Epithelial cell of esophagus (primary cell): ENCODE measurements around the gene DDX46.
"Not testable (repeated sequence)": the region's sequence is repeated elsewhere in the genome, so short reads cannot be mapped to it uniquely, and the experiment has no call there.

Source experiments
- DNase-seq: peaks from one replicate; pipeline ENCODE4 v3.0.0; 2010; ENCODE audit warnings: low read depth
- H3K4me3 ChIP-seq: 2 replicates; pipeline ENCODE4 v1.5.1; 2011; ENCODE audit warnings: mild to moderate bottlenecking, low read length, control low read depth
- CTCF ChIP-seq: IDR thresholded peaks from 2 replicates; pipeline ENCODE4 v1.5.1; 2011; ENCODE audit warnings: low read depth, mild to moderate bottlenecking, low read length, control low read depth, inconsistent platforms; ENCODE audit not compliant: insufficient read depth; ENCODE audit errors: missing control alignments

DDX46 gene

GRCh38 chr5:134824681-134825080 is 66.1 kb downstream of the DDX46 start:
- no peak for DNase-seq
- no peak for TF ChIP-seq CTCF

GRCh38 chr5:134825212-134825611 is 66.6 kb downstream of the DDX46 start:
- TF ChIP-seq CTCF: no peak
- H3K4me3 ChIP-seq: no peak overlapping the region
- no peak for DNase-seq

More at GRCh38 chr5:134824681-134825080, 66.1 kb downstream of the DDX46 start:
- no peak overlapping the region for H3K4me3 ChIP-seq

- DNase-seq: no peak
- H3K4me3 ChIP-seq: no peak overlapping the region
- TF ChIP-seq CTCF: no peak
These were observed 74.9 kb downstream of the DDX46 start for GRCh38 chr5:134833340-134834032.

- TF ChIP-seq CTCF: no peak
- no peak overlapping the region for H3K4me3 ChIP-seq
These were observed 77.0 kb downstream of the DDX46 start for GRCh38 chr5:134835623-134836022.

GRCh38 chr5:134837530-134838181 is 79.1 kb downstream of the DDX46 start:
- no peak for TF ChIP-seq CTCF

More at GRCh38 chr5:134835623-134836022, 77.0 kb downstream of the DDX46 start:
- no peak for DNase-seq

GRCh38 chr5:134838361-134838760 is 79.8 kb downstream of the DDX46 start:
- not testable (repeated sequence) for DNase-seq, H3K4me3 ChIP-seq

More at GRCh38 chr5:134837530-134838181, 79.1 kb downstream of the DDX46 start:
- no peak for DNase-seq
- H3K4me3 ChIP-seq: no peak overlapping the region

GRCh38 chr5:134840811-134841210 is 82.2 kb downstream of the DDX46 start:
- H3K4me3 ChIP-seq: no peak overlapping the region
- no peak for TF ChIP-seq CTCF
- DNase-seq: no peak
